Stimulated activated CD8-positive, alpha-beta memory T cell treated with anti-CD3 and anti-CD28 coated beads, Interleukin-12 subunit alpha, Interleukin-12 subunit beta, amount 100 ng/mL, for 24 hours (primary cell): Measurements from ENCODE around the gene EZH1.

ENCODE experiments used
- DNase-seq: peaks from one replicate; pipeline ENCODE4 v3.0.0-alpha.2; 2020; ENCODE audit errors: extremely low read depth

The EZH1 gene

DNA sequence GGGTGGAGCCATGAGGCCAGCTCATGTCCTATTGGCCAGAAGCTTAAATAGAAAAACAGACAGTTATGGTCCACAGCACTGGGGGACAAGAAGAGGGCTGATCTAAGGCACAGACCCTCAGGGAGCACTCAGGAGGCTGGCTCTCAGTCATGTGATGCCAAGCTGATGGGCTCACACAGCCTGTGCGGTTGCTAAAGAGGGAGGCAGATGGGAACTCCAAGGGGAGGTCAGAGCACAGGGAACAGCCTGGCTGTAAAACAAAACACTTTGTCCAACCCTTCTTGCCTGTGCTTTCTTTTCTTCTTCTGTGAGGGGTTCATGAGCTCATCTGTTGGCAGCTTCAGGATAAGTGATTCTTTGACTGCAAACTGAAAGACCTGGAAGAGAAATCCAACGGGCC lies 35.3 kb downstream of the EZH1 start:
- DNase-seq: no peak

DNA sequence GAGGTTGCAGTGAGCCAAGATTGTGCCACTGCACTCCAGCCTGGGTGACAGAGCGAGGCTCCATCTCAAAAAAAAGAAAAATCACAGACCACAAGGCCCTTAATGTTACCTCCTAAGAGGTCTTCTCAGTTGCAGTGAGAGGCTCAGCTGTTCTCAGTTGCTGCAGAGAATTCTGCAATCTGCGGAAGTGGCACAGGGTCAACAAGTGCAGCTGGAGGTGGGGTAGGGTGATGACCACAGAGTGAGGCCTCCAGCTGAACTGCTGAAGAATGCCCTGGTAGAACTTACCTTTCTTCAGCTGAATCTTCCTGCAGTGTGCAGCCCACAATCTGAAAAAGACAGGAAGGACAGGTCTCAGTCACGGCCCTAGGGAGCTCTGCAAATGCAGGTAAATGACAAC lies 36.3 kb downstream of the EZH1 start:
- no peak for DNase-seq

DNA sequence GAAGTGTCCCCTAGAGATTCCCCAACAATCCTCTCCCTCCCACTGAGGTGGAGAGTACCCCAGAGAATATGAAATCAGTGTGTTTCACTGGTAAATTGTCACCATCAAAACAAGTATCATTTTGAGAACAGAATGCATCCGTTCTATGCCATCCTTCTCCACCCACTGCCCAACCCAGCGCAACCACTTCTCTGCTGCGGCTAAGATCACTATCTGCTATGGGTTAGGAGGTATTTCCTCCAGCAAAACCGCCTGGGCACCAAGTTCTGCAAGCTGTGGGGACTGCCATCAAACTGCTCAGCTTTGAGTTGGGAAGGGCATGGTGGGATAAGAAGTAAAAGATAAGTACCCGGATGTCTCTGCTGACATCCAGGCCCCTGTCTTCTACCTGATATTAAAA lies 38.1 kb downstream of the EZH1 start:
- no peak for DNase-seq

DNA sequence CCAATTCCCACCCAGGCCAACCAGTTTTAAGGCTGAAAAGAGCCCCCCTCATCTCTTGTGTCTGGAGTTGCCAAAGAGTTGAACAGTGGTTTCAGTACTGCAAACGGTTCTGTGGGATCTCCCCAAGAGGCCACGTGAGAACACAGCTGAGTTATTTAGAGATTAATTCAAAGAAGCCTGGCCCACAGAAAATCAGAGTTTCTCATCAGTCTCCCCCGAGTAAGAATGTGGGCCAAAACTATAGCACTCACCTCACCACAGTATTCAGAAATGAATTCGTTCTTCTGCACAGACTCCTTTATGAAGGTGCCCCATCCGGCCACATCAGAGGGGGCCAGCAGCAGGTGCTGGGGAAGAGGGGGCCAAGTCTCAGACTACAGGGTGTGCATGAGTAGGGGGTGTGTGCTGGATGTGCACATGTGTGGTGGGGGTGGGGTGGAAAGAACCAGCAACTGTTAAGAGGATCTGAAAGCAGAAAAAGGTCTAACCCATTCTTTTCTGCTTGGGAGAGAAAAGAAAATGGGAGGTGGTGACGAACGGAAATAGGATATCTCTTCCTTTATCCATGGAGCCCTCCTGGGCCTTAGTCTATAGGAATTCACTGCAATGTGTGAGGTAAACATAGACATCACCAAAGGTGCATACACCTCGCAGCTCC lies 39.9 kb downstream of the EZH1 start:
- DNase-seq: no peak

DNA sequence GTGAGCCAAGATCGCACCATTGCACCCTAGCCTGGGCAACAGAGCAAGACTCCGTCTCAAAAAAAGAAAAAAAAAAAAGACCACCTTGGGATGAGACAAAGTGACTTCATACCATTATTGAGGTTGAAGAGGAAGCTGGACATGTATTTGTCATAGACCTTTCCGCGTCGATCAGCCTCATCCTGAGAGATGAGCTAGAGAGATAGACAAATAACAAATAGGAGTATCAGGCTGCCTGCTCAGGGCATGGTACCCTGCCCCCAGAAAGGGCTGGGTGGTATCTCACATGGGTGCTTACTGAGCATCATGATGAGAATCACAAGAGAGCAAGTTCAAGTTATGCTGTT lies 40.4 kb downstream of the EZH1 start:
- DNase-seq: no peak

DNA sequence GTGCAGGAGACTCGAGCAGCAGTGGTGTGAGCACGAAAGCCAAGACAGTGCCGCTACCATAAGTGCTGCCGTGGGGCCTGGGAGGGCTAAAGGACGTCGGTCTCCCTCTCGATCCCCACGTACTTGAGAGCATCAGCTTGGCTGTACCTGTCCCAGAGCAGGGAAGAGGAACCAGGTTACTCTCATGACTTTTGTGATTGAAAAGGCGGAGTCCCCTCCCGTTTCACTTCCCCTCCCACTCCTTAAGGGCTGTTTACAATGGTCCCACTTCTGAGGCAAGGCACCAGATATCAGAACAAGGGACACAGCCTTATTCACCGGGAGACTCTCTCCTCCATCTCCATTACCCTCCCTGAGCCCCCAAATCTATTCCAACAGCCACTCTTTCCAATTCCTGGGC lies 42.4 kb downstream of the EZH1 start:
- no peak for DNase-seq

DNA sequence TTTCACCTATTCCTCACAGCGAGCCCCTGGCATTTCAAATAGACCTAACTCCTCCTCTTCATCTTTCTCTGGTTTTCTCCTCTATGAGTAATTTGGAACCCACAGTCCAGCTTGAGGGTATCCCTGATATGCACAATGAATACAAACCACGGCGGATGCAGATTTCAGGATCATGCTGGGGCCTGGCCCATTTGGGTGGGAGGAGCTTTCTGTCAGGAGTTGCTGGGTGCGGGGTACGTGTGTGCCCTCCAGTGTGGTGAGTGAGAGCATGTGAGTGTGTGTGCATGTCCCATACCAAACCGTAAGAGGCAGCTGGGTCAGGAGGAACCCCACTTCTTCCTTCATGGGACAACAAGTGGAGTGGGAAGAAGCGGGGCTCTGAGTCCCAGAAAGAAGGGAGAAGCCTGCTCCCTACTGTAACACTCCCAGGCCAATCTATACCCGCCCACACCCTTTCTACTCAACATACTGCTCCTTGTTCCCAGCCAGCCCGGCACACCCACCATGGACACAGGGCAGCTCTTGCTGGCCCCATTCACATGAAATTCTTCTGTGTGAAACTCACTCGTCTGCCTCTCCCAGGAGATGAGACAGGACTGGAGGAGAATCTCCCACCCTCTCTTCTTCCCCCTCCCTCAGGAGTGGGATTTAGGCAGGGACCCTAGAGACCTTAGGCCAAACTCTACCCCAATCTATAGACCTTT lies 44.1 kb downstream of the EZH1 start:
- DNase-seq: no peak

DNA sequence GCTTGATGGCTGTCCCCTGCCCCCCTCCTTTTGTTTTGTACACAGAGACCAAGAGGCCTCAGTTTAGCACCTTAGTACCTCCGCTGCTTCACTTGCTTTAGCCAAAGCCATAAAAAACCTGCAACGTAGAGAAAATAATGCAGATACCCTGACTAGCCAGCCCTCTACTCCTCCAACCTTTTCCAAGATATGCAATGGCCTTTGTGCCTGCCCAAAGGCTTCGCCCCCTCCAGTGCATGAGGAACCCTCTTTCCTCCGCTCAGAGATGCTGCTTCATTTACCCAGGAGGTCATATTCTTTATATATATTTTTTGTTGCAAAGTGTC lies 45.5 kb downstream of the EZH1 start:
- DNase-seq: no peak

DNA sequence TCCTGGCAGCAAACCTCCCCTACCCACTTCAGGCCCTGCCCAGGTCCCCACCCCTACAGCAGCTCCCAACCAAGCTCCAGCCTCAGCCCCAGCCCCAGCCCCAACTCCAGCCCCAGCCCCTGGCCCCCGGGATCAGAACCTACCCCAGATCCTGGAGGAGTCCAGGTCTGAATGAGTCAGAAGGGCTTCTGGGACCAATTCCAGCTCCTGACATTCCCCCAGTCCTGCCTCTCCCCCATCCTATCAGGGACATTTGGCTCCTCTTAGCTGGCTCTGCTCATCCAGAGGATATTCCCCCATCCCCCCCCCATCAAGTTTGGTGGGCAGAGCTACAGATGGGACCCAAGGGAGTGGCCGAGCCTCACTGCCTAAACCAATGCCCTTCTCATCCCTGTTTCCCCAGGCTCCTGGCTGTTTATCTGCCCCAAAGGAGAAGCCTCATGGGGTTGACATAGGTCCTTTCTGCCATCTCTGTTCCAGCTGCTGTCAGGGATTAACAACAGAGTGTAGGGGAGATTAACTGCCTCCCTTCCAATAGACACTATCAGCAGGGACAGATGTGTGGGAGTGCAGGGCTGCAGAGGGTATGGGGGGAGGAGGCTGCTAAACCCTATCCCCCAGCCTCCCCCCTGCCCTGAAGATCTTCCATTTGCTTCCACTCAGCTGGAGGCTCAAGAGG lies 46.0 kb downstream of the EZH1 start:
- no peak for DNase-seq

DNA sequence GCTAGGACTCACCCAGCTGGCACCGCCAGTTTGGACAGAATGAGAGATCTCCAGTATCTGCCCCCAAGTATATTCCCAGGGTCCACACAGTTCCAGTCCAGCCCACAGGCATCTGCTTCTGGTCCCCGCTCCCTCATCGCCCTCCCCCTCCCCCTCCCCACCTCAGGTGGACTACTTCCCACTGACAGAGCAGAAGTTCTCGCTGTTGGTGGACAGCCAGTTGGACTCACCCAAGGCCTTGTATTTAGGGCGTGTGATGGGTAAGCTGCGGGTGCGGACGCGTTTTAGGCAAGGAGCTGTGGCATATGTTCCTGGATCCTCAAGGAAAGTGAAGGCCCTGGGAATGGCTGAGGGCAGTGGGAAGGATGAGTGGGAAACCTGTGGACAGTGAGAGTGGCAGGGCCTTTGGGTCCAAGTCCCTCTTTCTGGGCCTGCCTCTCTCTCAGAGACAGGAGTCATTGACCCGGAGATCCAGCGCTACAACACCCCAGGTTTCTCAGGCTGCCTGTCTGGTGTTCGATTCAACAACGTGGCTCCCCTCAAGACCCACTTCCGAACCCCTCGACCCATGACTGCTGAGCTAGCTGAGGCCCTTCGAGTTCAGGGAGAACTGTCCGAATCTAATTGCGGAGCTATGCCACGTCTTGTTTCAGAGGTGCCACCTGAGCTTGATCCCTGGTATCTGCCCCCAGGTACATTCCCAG lies 47.6 kb downstream of the EZH1 start:
- DNase-seq: no peak

DNA sequence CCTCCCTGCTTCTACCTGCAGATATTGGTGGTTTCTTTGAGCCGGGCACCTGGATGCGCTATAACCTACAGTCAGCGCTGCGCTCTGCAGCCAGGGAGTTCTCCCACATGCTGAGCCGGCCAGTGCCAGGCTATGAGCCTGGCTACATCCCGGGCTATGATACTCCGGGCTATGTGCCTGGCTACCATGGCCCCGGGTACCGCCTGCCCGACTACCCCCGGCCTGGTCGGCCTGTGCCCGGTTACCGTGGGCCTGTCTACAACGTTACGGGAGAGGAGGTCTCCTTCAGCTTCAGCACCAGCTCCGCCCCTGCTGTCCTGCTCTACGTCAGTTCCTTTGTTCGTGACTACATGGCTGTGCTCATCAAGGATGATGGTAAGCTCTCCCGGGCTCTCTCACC lies 49.3 kb downstream of the EZH1 start:
- no peak for DNase-seq

DNA sequence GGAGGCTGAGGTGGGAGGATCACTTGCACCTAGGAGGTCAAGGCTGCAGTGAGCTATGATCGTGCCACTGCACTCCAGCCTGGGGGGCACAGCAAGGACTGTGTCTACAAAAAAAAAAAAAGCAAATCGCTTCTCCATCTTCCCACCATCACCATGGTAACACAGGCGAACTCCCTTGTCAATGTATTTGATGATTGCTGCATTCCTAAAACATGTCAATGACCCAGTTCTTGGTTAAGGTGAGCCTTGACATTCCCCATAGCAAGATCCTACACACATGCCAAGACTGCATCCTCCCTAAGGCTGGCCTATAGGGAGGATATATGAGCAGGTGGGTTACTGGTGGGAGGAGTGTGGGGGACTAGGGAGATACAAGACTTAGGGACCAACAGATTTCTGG lies 50.3 kb downstream of the EZH1 start:
- no peak for DNase-seq

DNA sequence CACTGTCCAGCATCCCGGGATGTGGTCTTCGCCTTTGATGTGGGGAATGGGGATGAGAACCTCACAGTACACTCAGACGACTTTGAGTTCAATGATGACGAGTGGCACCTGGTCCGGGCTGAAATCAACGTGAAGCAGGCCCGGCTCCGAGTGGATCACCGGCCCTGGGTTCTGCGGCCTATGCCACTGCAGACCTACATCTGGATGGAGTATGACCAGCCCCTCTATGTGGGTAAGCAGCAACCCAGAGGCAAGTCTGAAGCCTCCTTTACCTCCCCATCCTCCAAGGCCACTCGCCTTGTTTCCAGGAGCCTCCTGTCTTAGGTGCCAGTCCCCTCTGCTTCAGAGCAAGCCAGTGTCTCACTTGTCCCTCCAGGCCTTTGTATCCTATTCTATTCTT lies 52.4 kb downstream of the EZH1 start:
- no peak for DNase-seq

DNA sequence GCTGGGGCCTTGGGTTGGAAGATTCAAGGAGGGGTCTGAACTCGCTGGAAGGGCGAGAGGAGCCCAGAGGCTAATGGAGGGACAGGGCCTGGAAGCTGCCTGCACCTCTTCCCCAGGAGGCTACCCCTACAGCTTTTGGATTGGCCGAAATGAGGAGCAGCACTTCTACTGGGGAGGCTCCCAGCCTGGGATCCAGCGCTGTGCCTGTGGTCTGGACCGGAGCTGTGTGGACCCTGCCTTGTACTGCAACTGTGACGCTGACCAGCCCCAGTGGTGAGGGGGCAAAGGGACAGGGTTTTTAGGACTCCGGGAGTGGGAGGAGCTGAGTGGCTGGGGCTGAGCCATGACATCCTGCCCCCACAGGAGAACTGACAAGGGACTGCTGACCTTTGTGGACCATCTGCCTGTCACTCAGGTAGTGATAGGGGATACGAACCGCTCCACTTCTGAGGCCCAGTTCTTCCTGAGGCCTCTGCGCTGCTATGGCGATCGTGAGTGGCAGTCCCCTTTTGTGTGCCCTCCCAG lies 53.8 kb downstream of the EZH1 start:
- DNase-seq: no peak

DNA sequence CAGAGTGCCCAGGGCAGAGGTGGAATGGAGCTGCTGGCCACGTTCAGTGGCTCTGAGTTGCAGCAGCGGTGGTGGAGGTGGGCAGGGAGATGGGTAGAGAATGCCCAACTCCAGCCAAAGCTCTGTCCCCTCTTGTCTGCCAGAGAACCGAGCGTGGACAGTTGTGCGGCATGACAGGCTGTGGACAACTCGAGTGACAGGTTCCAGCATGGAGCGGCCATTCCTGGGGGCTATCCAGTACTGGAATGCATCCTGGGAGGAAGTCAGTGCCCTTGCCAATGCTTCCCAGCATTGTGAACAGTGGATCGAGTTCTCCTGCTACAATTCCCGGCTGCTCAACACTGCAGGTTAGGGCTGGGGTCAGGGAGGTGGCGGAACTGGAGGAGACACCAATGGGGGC lies 54.2 kb downstream of the EZH1 start:
- DNase-seq: no peak

DNA sequence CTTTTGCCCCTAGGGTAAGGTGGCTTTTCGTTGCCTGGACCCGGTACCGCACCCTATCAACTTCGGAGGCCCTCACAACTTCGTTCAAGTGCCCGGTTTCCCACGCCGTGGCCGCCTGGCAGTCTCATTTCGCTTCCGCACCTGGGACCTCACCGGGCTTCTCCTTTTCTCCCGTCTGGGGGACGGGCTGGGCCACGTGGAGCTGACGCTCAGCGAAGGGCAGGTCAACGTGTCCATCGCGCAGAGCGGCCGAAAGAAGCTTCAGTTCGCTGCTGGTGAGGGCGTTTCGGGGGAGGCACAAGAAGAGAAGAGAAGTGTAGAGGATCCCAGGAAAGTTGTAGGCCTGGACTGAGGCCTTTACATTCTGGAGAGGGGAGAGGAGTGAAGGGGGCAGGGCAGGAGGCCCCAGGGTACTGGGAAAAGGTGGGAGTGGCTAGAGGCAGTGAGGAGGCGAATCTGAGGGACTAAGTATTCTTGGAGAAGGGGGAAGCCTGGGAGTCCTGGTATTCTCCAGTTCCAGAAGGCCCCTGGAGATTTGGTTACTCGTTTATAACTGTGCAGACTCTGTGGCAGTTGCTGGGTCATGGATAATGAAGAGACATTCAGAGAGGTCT lies 57.0 kb downstream of the EZH1 start:
- no peak for DNase-seq

DNA sequence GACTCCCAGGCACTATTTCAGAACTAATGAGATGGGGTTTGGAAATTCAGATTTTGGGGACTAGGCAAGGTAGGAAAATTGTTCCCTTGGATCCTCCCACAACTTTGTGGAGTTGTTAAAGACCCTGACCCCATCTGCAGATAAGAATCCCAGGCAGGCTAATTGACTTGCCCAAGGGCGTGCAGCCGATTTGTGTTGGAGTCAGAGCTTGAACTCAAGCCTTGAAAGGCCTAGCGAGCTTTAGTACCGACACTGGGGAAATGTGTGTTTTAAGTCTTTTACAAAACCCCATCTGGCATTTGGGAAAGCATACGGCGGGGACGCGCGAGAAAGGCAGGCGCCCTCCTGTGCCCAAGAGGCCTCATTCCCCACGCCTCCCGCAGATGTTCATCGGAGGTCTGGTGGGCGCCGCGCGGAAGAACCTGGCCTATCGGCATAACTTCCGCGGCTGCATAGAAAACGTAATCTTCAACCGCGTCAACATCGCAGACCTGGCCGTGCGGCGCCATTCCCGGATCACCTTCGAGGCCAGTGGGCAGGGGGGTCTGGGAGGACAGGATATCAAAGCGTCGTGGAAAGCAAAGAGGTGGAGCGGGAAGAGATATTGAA lies 58.2 kb downstream of the EZH1 start:
- DNase-seq: no peak

DNA sequence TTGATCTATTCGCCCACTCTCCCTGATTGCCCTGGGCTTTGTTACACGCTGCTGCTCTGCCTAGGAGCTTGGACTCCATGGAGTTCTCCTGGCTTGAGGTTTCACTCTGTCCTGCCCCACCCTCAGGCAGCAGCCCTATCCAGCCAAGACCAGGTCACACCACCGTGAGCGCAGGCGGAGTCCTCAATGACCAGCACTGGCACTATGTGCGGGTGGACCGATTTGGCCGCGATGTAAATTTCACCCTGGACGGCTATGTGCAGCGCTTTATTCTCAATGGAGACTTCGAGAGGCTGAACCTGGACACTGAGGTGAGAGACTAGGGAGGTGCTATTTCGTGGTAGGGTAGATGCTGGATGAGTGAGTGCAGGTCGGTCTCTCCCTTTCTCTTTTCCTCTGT lies 59.0 kb downstream of the EZH1 start:
- no peak for DNase-seq

DNA sequence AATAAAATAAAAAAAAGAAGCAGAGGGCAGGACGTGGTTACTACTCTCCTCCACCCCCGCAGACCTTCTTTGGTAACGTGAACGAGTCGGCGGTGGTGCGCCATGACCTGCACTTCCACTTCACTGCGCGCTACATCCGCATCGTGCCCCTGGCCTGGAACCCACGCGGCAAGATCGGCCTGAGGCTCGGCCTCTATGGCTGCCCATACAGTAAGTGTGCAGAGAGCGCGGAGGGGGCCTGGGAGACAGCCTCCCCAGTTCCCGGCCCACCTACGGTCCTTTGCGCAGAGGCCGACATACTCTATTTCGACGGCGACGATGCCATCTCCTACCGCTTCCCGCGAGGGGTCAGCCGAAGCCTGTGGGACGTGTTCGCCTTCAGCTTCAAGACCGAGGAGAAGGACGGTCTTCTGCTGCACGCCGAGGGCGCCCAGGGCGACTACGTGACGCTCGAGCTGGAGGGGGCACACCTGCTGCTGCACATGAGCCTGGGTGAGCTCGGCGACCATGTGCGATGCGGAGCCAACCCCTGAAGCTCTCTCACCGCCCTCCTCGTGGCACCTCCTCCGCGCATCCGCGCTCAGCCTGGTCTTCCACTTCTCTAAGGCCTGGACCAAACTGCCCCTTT lies 59.8 kb downstream of the EZH1 start:
- no peak for DNase-seq

DNA sequence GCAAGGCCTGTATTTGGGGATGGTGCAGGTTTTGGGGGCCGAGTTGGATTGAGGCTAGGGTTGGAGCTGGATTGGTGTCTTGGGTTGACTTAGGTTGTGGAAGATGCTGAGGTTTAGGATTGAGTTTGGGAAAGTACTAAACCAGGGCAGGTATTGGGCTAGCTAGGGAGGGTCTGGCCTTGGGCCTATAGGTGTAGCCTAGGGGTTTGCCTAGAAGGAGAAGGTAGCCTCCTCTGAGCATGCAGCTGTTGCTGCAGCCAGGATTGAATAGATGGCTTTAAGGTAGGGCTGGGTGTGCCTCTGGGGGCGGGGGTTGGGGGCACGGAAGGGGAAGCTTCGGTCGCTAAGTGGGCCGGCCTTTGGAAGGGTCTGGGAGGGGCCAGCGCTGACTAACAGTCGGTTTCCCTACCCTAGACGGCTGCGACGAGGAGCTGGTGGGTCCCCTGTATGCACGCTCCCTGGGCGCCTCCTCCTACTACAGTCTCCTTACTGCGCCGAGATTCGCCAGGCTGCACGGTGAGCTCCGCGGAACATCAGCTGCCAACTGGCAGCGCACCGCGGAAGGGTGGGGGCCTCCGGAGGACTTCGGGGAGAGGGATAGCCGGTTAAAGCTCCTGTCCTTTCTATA lies 61.3 kb downstream of the EZH1 start:
- DNase-seq: no peak
